Fibroblast of villous mesenchyme (primary cell): ENCODE data around the gene PDE1C. TPM values are rescaled to one million over a fixed set of nuclear protein-coding genes. Genes with fewer than 3 reads are reported as not detected.

Source experiments
- DNase-seq: peaks from one replicate; pipeline ENCODE4 v3.0.0-alpha.2; 2010; ENCODE audit warnings: low read depth
- H3K4me3 ChIP-seq: 2 replicates; pipeline ENCODE4 v1.5.1; 2011; ENCODE audit warnings: low read depth, mild to moderate bottlenecking, low read length
- CTCF ChIP-seq: IDR thresholded peaks from 2 replicates; pipeline ENCODE4 v1.5.1; 2012; ENCODE audit warnings: low read depth, mild to moderate bottlenecking, low read length; ENCODE audit not compliant: insufficient read depth
- total RNA-seq: library from RNA; depleted of rRNA; stranded (reverse); fragments of >200 nt; gene quantifications from 2 replicates; pipeline ENCODE4 v1.2.3, GENCODE V29; 2012

Gene PDE1C
- total RNA-seq, 1 donor = 4.7 TPM

GRCh38 chr7:32059289-32060011 lies 10.8 kb downstream of the PDE1C start:
- no peak overlapping the region for H3K4me3 ChIP-seq
- peak; percentile 73 for DNase-seq
- no peak for TF ChIP-seq CTCF

GRCh38 chr7:32058002-32058401 lies 12.2 kb downstream of the PDE1C start:
- no peak overlapping the region for H3K4me3 ChIP-seq
- no peak for DNase-seq
- no peak for TF ChIP-seq CTCF

- H3K4me3 ChIP-seq = no peak overlapping the region
- no peak for DNase-seq
- TF ChIP-seq CTCF = no peak
These were observed 13.4 kb downstream of the PDE1C start for GRCh38 chr7:32056767-32057166.

- no peak for TF ChIP-seq CTCF
- no peak overlapping the region for H3K4me3 ChIP-seq
- DNase-seq = no peak
These were observed 17.0 kb downstream of the PDE1C start for GRCh38 chr7:32053204-32053603.

- no peak for DNase-seq
- no peak for TF ChIP-seq CTCF
- H3K4me3 ChIP-seq = no peak overlapping the region
These were observed 19.1 kb downstream of the PDE1C start for GRCh38 chr7:32051128-32051527.

- no peak for TF ChIP-seq CTCF
- no peak overlapping the region for H3K4me3 ChIP-seq
- DNase-seq = no peak
These were observed 20.6 kb downstream of the PDE1C start for GRCh38 chr7:32049599-32049998.

GRCh38 chr7:32048970-32049491 lies 21.2 kb downstream of the PDE1C start:
- no peak overlapping the region for H3K4me3 ChIP-seq
- no peak for DNase-seq

More at GRCh38 chr7:32048970-32049491, 21.2 kb downstream of the PDE1C start:
- TF ChIP-seq CTCF = no peak
